Astrocyte (in vitro differentiated cells and primary cell): Measurements from ENCODE around the gene CLIP3. TPM values are rescaled to one million over a fixed set of nuclear protein-coding genes. Genes with fewer than 3 reads are reported as not detected.

Experiments used
- DNase-seq: peaks from one replicate; pipeline ENCODE4 v3.0.0-alpha.2; 2010; ENCODE audit warnings: low read depth
- FAIRE-seq: peaks from 2 replicates; lab custom pipeline; 2011; peaks lifted over from hg19 to GRCh38; lab: Jason Lieb, UNC
- H2AFZ ChIP-seq: 2 replicates; pipeline ENCODE4 v1.6.0; 2012; ENCODE audit warnings: low read depth, low read length, inconsistent platforms
- H3K27ac ChIP-seq: 2 replicates; pipeline ENCODE4 v1.5.1; 2011; ENCODE audit warnings: low read depth, low read length, inconsistent platforms
- H3K27me3 ChIP-seq: 2 replicates; pipeline ENCODE4 v1.6.0; 2011; ENCODE audit warnings: low read length, inconsistent platforms; ENCODE audit not compliant: insufficient read depth
- H3K36me3 ChIP-seq: 2 replicates; pipeline ENCODE4 v1.5.1; 2011; ENCODE audit warnings: low read length, inconsistent platforms; ENCODE audit not compliant: insufficient read depth
- H3K4me1 ChIP-seq: 2 replicates; pipeline ENCODE4 v1.5.1; 2011; ENCODE audit warnings: low read length, inconsistent platforms; ENCODE audit not compliant: insufficient read depth
- H3K4me2 ChIP-seq: 2 replicates; pipeline ENCODE4 v1.6.0; 2012; ENCODE audit warnings: low read length, inconsistent platforms
- H3K4me3 ChIP-seq: 2 replicates; pipeline ENCODE4 v1.5.1; 2011; ENCODE audit warnings: low read depth, mild to moderate bottlenecking, low read length, inconsistent platforms; ENCODE audit not compliant: insufficient read depth
- H3K79me2 ChIP-seq: 2 replicates; pipeline ENCODE4 v1.6.0; 2012; ENCODE audit warnings: mild to moderate bottlenecking, low read length, inconsistent platforms; ENCODE audit not compliant: insufficient read depth
- H3K9ac ChIP-seq: 2 replicates; pipeline ENCODE4 v1.6.0; 2012; ENCODE audit warnings: mild to moderate bottlenecking, low read length, inconsistent platforms
- H3K9me3 ChIP-seq: 2 replicates; pipeline ENCODE4 v1.5.1; 2012; ENCODE audit warnings: low read depth, mild to moderate bottlenecking, low read length, inconsistent platforms; ENCODE audit not compliant: insufficient read depth
- H4K20me1 ChIP-seq: 2 replicates; pipeline ENCODE4 v1.6.0; 2012; ENCODE audit warnings: low read length, inconsistent platforms; ENCODE audit not compliant: insufficient read depth
- H3K27ac Mint-ChIP-seq: one replicate; pipeline ENCODE4 v1.8.0; 2021; ENCODE audit warnings: mild to moderate bottlenecking, mixed read lengths; ENCODE audit not compliant: unreplicated experiment
- H3K27me3 Mint-ChIP-seq: one replicate; pipeline ENCODE4 v1.8.0; 2021; ENCODE audit warnings: low read depth, mixed read lengths; ENCODE audit not compliant: unreplicated experiment
- H3K36me3 Mint-ChIP-seq: one replicate; pipeline ENCODE4 v1.8.0; 2021; ENCODE audit warnings: low read depth, mixed read lengths; ENCODE audit not compliant: unreplicated experiment
- H3K4me1 Mint-ChIP-seq: one replicate; pipeline ENCODE4 v1.8.0; 2021; ENCODE audit warnings: low read depth, mixed read lengths; ENCODE audit not compliant: unreplicated experiment
- H3K4me3 Mint-ChIP-seq: one replicate; pipeline ENCODE4 v1.8.0; 2021; ENCODE audit warnings: mild to moderate bottlenecking, moderate library complexity, mixed read lengths; ENCODE audit not compliant: unreplicated experiment
- H3K9me3 Mint-ChIP-seq: one replicate; pipeline ENCODE4 v1.8.0; 2021; ENCODE audit warnings: mild to moderate bottlenecking, mixed read lengths; ENCODE audit not compliant: unreplicated experiment
- CTCF ChIP-seq: IDR thresholded peaks from 2 replicates; pipeline ENCODE4 v1.5.1; 2011; ENCODE audit warnings: low read depth, mild to moderate bottlenecking, inconsistent platforms, low read length, moderate library complexity; ENCODE audit not compliant: insufficient read depth
- EZH2 ChIP-seq: IDR thresholded peaks from 2 replicates; pipeline ENCODE4 v1.6.1; 2012; ENCODE audit warnings: mild to moderate bottlenecking, low read length, inconsistent platforms; ENCODE audit not compliant: insufficient read depth
- total RNA-seq: library from RNA; stranded (reverse); gene quantifications from 2 replicates; pipeline ENCODE4 v1.2.1, GENCODE V29; 2021

The CLIP3 gene
- total RNA-seq, 1 donor from 2014 or later: 57.4 TPM

GRCh38 chr19:36001605-36002004, 31.1 kb downstream of the CLIP3 start:
- no peak for TF ChIP-seq EZH2
- TF ChIP-seq CTCF: no peak
- peaks cover 26% of the 10 kb centered on the region for H4K20me1 ChIP-seq
- no peaks in the 10 kb centered on the region for H3K4me1 Mint-ChIP-seq
- no peak for DNase-seq
- no peaks in the 10 kb centered on the region for H3K4me1 ChIP-seq
- H3K79me2 ChIP-seq: peaks cover 8% of the 10 kb centered on the region
- H3K4me3 ChIP-seq: no peak overlapping the region
- no peak overlapping the region for H3K4me3 Mint-ChIP-seq
- H3K27ac Mint-ChIP-seq: no peak overlapping the region
- no peak overlapping the region for H3K27ac ChIP-seq
- no peak overlapping the region for H3K9ac ChIP-seq
- no peaks in the 10 kb centered on the region for H3K9me3 ChIP-seq
- H3K36me3 Mint-ChIP-seq: no peaks in the 10 kb centered on the region
- no peak for FAIRE-seq
- H3K36me3 ChIP-seq: no peaks in the 10 kb centered on the region
- no peaks in the 10 kb centered on the region for H3K27me3 ChIP-seq
- H3K9me3 Mint-ChIP-seq: peaks cover 3% of the 10 kb centered on the region
- no peak overlapping the region for H2AFZ ChIP-seq
- H3K27me3 Mint-ChIP-seq: no peaks in the 10 kb centered on the region
- no peak overlapping the region for H3K4me2 ChIP-seq

- Histone ChIP-seq H4K20me1 (peaks cover 36% of the 10 kb centered on the region), H3K4me1 (peaks cover 12% of the 10 kb centered on the region), H3K9ac (no peak overlapping the region), H3K36me3 (no peaks in the 10 kb centered on the region), H3K27ac (no peak overlapping the region), H3K9me3 (no peaks in the 10 kb centered on the region), H3K4me3 (no peak overlapping the region), H3K79me2 (peaks cover 21% of the 10 kb centered on the region), H2AFZ (no peak overlapping the region), H3K4me2 (peak overlapping the region; percentile 95), H3K27me3 (no peaks in the 10 kb centered on the region)
- no peaks in the 10 kb centered on the region for H3K36me3 Mint-ChIP-seq
- H3K4me3 Mint-ChIP-seq: peak overlapping the region; percentile 92
- peaks cover 10% of the 10 kb centered on the region for H3K4me1 Mint-ChIP-seq
- FAIRE-seq (no peak), DNase-seq (no peak)
- H3K27ac Mint-ChIP-seq: no peak overlapping the region
- no peaks in the 10 kb centered on the region for H3K9me3 Mint-ChIP-seq
- peaks cover 2% of the 10 kb centered on the region for H3K27me3 Mint-ChIP-seq
- TF ChIP-seq EZH2 (no peak), CTCF (no peak)
Observed at GRCh38 chr19:35996777-35997176, 35.9 kb downstream of the CLIP3 start.
